H9 (cell line): ENCODE measurements around the gene ATP6AP1. TPM values are rescaled to one million over a fixed set of nuclear protein-coding genes. Genes with fewer than 3 reads are reported as not detected.

Source experiments
- DNase-seq: peaks from one replicate; pipeline ENCODE4 v3.0.0-alpha.2; 2017
- H2AFZ ChIP-seq: one replicate; pipeline ENCODE4 v1.6.1; 2013; ENCODE audit warnings: mild to moderate bottlenecking, low read length, control low read depth, moderate library complexity
- H2AK5ac ChIP-seq: 2 replicates; pipeline ENCODE4 v1.6.1; 2013; ENCODE audit warnings: low read length, control low read depth, mixed read lengths; ENCODE audit not compliant: insufficient read length
- H2BK120ac ChIP-seq: one replicate; pipeline ENCODE4 v1.6.1; 2013; ENCODE audit warnings: low read depth, mild to moderate bottlenecking, low read length, control low read depth, inconsistent platforms; ENCODE audit not compliant: poor library complexity, severe bottlenecking
- H2BK12ac ChIP-seq: 2 replicates; pipeline ENCODE4 v1.6.1; 2013; ENCODE audit warnings: low read length, control low read depth, mixed read lengths, low read depth; ENCODE audit not compliant: insufficient read length
- H2BK15ac ChIP-seq: 2 replicates; pipeline ENCODE4 v1.6.1; 2013; ENCODE audit warnings: low read depth, low read length, control low read depth
- H2BK20ac ChIP-seq: one replicate; pipeline ENCODE4 v1.6.1; 2013; ENCODE audit warnings: low read depth, mild to moderate bottlenecking, low read length, control low read depth, inconsistent platforms; ENCODE audit not compliant: poor library complexity, severe bottlenecking
- H2BK5ac ChIP-seq: 2 replicates; pipeline ENCODE4 v1.6.1; 2013; ENCODE audit warnings: low read length, control low read depth, mixed read lengths; ENCODE audit not compliant: insufficient read length
- H3K14ac ChIP-seq: 2 replicates; pipeline ENCODE4 v1.6.1; 2013; ENCODE audit warnings: low read length, control low read depth; ENCODE audit not compliant: insufficient read depth
- H3K18ac ChIP-seq: 2 replicates; pipeline ENCODE4 v1.6.1; 2013; ENCODE audit warnings: low read depth, mild to moderate bottlenecking, mixed read lengths, low read length, control low read depth; ENCODE audit not compliant: insufficient read length
- H3K23ac ChIP-seq: 2 replicates; pipeline ENCODE4 v1.6.1; 2013; ENCODE audit warnings: low read length, control low read depth, mixed read lengths, low read depth; ENCODE audit not compliant: insufficient read length
- H3K23me2 ChIP-seq: 2 replicates; pipeline ENCODE4 v1.6.1; 2013; ENCODE audit warnings: low read depth, mild to moderate bottlenecking, mixed read lengths, low read length, control low read depth; ENCODE audit not compliant: insufficient read length, poor library complexity, severe bottlenecking
- H3K27ac ChIP-seq: 2 replicates; pipeline ENCODE4 v1.5.1; 2013; ENCODE audit warnings: low read length, control low read depth, mixed read lengths, low read depth; ENCODE audit not compliant: insufficient read length
- H3K27me3 ChIP-seq: 2 replicates; pipeline ENCODE4 v1.6.1; 2013; ENCODE audit warnings: low read length, control low read depth, inconsistent platforms; ENCODE audit not compliant: insufficient read depth
- H3K4ac ChIP-seq: 2 replicates; pipeline ENCODE4 v1.6.1; 2013; ENCODE audit warnings: low read depth, mild to moderate bottlenecking, control low read depth, inconsistent platforms, low read length, moderate library complexity
- H3K4me1 ChIP-seq: 2 replicates; pipeline ENCODE4 v1.6.1; 2013; ENCODE audit warnings: low read length, control low read depth, inconsistent platforms; ENCODE audit not compliant: insufficient read depth
- H3K4me2 ChIP-seq: 2 replicates; pipeline ENCODE4 v1.6.1; 2013; ENCODE audit warnings: low read length, control low read depth, mixed read lengths; ENCODE audit not compliant: insufficient read length, insufficient read depth
- H3K56ac ChIP-seq: 2 replicates; pipeline ENCODE4 v1.6.1; 2013; ENCODE audit warnings: low read depth, mild to moderate bottlenecking, mixed read lengths, low read length, control low read depth; ENCODE audit not compliant: insufficient read length
- H3K79me1 ChIP-seq: 2 replicates; pipeline ENCODE4 v1.6.1; 2013; ENCODE audit warnings: low read depth, mild to moderate bottlenecking, moderate library complexity, low read length, control low read depth, inconsistent platforms; ENCODE audit not compliant: insufficient read depth, poor library complexity, severe bottlenecking
- H3K79me2 ChIP-seq: 2 replicates; pipeline ENCODE4 v1.6.1; 2013; ENCODE audit warnings: low read length, control low read depth, inconsistent platforms; ENCODE audit not compliant: insufficient read depth
- H3K9ac ChIP-seq: 2 replicates; pipeline ENCODE4 v1.6.1; 2013; ENCODE audit warnings: low read length, control low read depth, mixed read lengths; ENCODE audit not compliant: insufficient read length; ENCODE audit errors: extremely low read depth
- H3K9me3 ChIP-seq: one replicate; pipeline ENCODE4 v1.6.1; 2013; ENCODE audit warnings: low read depth, low read length, inconsistent platforms; ENCODE audit not compliant: control insufficient read depth
- H3T11ph ChIP-seq: one replicate; pipeline ENCODE4 v1.6.1; 2013; ENCODE audit warnings: mild to moderate bottlenecking, low read length, control low read depth, inconsistent platforms
- H4K20me1 ChIP-seq: one replicate; pipeline ENCODE4 v1.6.1; 2013; ENCODE audit not compliant: control insufficient read depth, insufficient read length, insufficient read depth
- H4K5ac ChIP-seq: 2 replicates; pipeline ENCODE4 v1.6.1; 2013; ENCODE audit warnings: low read depth, mild to moderate bottlenecking, mixed read lengths, low read length, control low read depth; ENCODE audit not compliant: insufficient read length
- H4K8ac ChIP-seq: replicated peaks from 2 replicates; pipeline ENCODE4 v1.6.1; 2013; ENCODE audit warnings: low read length, control low read depth, mixed read lengths, low read depth; ENCODE audit not compliant: insufficient read length
- H4K91ac ChIP-seq: 2 replicates; pipeline ENCODE4 v1.6.1; 2013; ENCODE audit warnings: low read depth, mild to moderate bottlenecking, moderate library complexity, mixed read lengths, low read length, control low read depth; ENCODE audit not compliant: insufficient read length
- H3K27ac Mint-ChIP-seq, 3 experiments: 2 replicates in 2 of 3; 3 replicates in 1 of 3; pipeline ENCODE4 v1.8.0; 2020 to 2021; ENCODE audit warnings: mixed read lengths in 3 of 3, mild to moderate bottlenecking in 1 of 3, moderate library complexity in 1 of 3
- H3K27me3 Mint-ChIP-seq: 2 replicates; pipeline ENCODE4 v1.8.0; 2021; ENCODE audit warnings: low read depth, mild to moderate bottlenecking, moderate library complexity, mixed read lengths
- H3K36me3 Mint-ChIP-seq, 3 experiments: 2 replicates in 2 of 3; 3 replicates in 1 of 3; pipeline ENCODE4 v1.8.0; 2020 to 2021; ENCODE audit warnings: low read depth in 3 of 3, mixed read lengths in 3 of 3; ENCODE audit not compliant: insufficient read depth in 1 of 3
- H3K4me1 Mint-ChIP-seq, 2 experiments: 2 replicates each; pipeline ENCODE4 v1.8.0; 2020; ENCODE audit warnings: mixed read lengths in 2 of 2
- H3K4me3 Mint-ChIP-seq, 2 experiments: 2 replicates in 1 of 2; 3 replicates in 1 of 2; pipeline ENCODE4 v1.8.0; 2020 to 2021; ENCODE audit warnings: mild to moderate bottlenecking in 2 of 2, mixed read lengths in 2 of 2, moderate library complexity in 1 of 2
- H3K9me3 Mint-ChIP-seq, 2 experiments: 2 replicates in 1 of 2; 3 replicates in 1 of 2; pipeline ENCODE4 v1.8.0; 2020; ENCODE audit warnings: mild to moderate bottlenecking in 2 of 2, mixed read lengths in 2 of 2, moderate library complexity in 1 of 2
- CTCF ChIP-seq: fragments of 200-600 bp; sonication (generic); conservative IDR thresholded peaks from 3 replicates; pipeline ENCODE4 v1.8.0; 2021; ENCODE audit warnings: antibody characterized with exemption, mild to moderate bottlenecking
- WGBS: extraction: QIAGEN DNeasy Blood & Tissue Kit; methylation state at CpG from one replicate; pipeline ENCODE4 v1.1.7; 2013; ENCODE audit warnings: missing lambda C conversion rate, low lambda C conversion rate, mixed read lengths; ENCODE audit not compliant: insufficient read length; ENCODE audit errors: extremely low coverage; 5-methylcytosine and 5-hydroxymethylcytosine counted together
- total RNA-seq: library from RNA; stranded (reverse); gene quantifications from 2 replicates; pipeline ENCODE4 v1.2.1, GENCODE V29; 2021

ATP6AP1 gene
- total RNA-seq, 1 experiment from 2014 or later: 45.6 TPM

- no peak for DNase-seq
- peaks cover 52 to 59% of the 10 kb centered on the region in 2 experiments for H3K9me3 Mint-ChIP-seq
Observed at GRCh38 chrX:154379569-154379951, 48.9 kb upstream of the ATP6AP1 start.

More at GRCh38 chrX:154379569-154379951, 48.9 kb upstream of the ATP6AP1 start:
- H2BK12ac ChIP-seq: no peak overlapping the region
- no peak overlapping the region for H3K56ac ChIP-seq
- no peak for TF ChIP-seq CTCF
- no CpG with 5 or more reads among the region's 38 CpGs for WGBS
- peak overlapping the region; percentile 79 to 89 for H3K4me3 Mint-ChIP-seq
- peaks cover 9% of the 10 kb centered on the region for H3K23me2 ChIP-seq
- H3K9ac ChIP-seq: peak overlapping the region; percentile 89
- peak overlapping the region in 2 of 3 experiments; percentile 96 to 100; a peak in 4 of 7 replicates for H3K27ac Mint-ChIP-seq
- H3K27ac ChIP-seq: no peak overlapping the region
- H3T11ph ChIP-seq: no peak overlapping the region
- H2AFZ ChIP-seq: no peak overlapping the region
- H3K27me3 ChIP-seq: no peaks in the 10 kb centered on the region
- H3K79me2 ChIP-seq: no peaks in the 10 kb centered on the region; the same call in 1 of the 2 replicates
- H2BK120ac ChIP-seq: no peak overlapping the region
- H3K4ac ChIP-seq: peak overlapping the region; percentile 49; the same call in 1 of the 2 replicates
- peaks cover 15 to 29% (median 24%) of the 10 kb centered on the region in 3 experiments for H3K36me3 Mint-ChIP-seq
- H4K8ac ChIP-seq: no peak overlapping the region
- H2BK5ac ChIP-seq: no peak overlapping the region
- no peak overlapping the region for H2BK20ac ChIP-seq
- peak overlapping the region; percentile 58 for H4K91ac ChIP-seq
- H2BK15ac ChIP-seq: no peak overlapping the region
- H4K5ac ChIP-seq: no peak overlapping the region
- H3K27me3 Mint-ChIP-seq: peaks cover 2% of the 10 kb centered on the region; the same call in 1 of the 2 replicates
- H3K18ac ChIP-seq: peak overlapping the region; percentile 74
- H3K4me1 Mint-ChIP-seq: peaks cover 16 to 43% of the 10 kb centered on the region in 2 experiments
- no peaks in the 10 kb centered on the region; the same call in 1 of the 2 replicates for H3K4me1 ChIP-seq
- peaks cover 14% of the 10 kb centered on the region for H3K9me3 ChIP-seq
- no peak overlapping the region for H2AK5ac ChIP-seq
- H3K14ac ChIP-seq: peak overlapping the region; percentile 92
- H3K79me1 ChIP-seq: no peaks in the 10 kb centered on the region
- no peaks in the 10 kb centered on the region for H4K20me1 ChIP-seq
- peak overlapping the region; percentile 77 for H3K4me2 ChIP-seq
- no peak overlapping the region for H3K23ac ChIP-seq
